Activated naive CD4-positive, alpha-beta T cell treated with anti-CD3 and anti-CD28 coated beads, Interleukin-2, amount 50 U/mL, for 24 hours (primary cell): ENCODE data around the gene EZR.

ENCODE experiments used
- H3K27ac Mint-ChIP-seq: one replicate; pipeline ENCODE4 v1.8.0; 2021; ENCODE audit warnings: mild to moderate bottlenecking, mixed read lengths
- H3K27me3 Mint-ChIP-seq: one replicate; pipeline ENCODE4 v1.8.0; 2021; ENCODE audit warnings: mixed read lengths
- H3K36me3 Mint-ChIP-seq: one replicate; pipeline ENCODE4 v1.8.0; 2021; ENCODE audit warnings: mixed read lengths
- H3K4me1 Mint-ChIP-seq: one replicate; pipeline ENCODE4 v1.8.0; 2021; ENCODE audit warnings: mixed read lengths
- H3K4me3 Mint-ChIP-seq: one replicate; pipeline ENCODE4 v1.8.0; 2021; ENCODE audit warnings: mild to moderate bottlenecking, mixed read lengths
- H3K9me3 Mint-ChIP-seq: one replicate; pipeline ENCODE4 v1.8.0; 2021; ENCODE audit warnings: mixed read lengths

Gene EZR

GRCh38 chr6:158769771-158770432 lies 49.3 kb downstream of the EZR start:
- Mint-ChIP-seq H3K27me3 (no peaks in the 10 kb centered on the region), H3K4me1 (peaks cover 45% of the 10 kb centered on the region), H3K36me3 (peaks cover 31% of the 10 kb centered on the region), H3K4me3 (no peak overlapping the region), H3K27ac (no peak overlapping the region), H3K9me3 (no peaks in the 10 kb centered on the region)

GRCh38 chr6:158769234-158769770 lies 49.9 kb downstream of the EZR start:
- H3K27ac Mint-ChIP-seq: no peak overlapping the region
- peaks cover 40% of the 10 kb centered on the region for H3K4me1 Mint-ChIP-seq
- H3K4me3 Mint-ChIP-seq: no peak overlapping the region
- peaks cover 33% of the 10 kb centered on the region for H3K36me3 Mint-ChIP-seq
- H3K27me3 Mint-ChIP-seq: no peaks in the 10 kb centered on the region
- H3K9me3 Mint-ChIP-seq: no peaks in the 10 kb centered on the region

- Mint-ChIP-seq H3K36me3 (peaks cover 33% of the 10 kb centered on the region), H3K4me3 (no peak overlapping the region), H3K4me1 (peaks cover 35% of the 10 kb centered on the region), H3K27ac (peak overlapping the region; percentile 79), H3K9me3 (no peaks in the 10 kb centered on the region), H3K27me3 (no peaks in the 10 kb centered on the region)
These were observed 50.7 kb downstream of the EZR start for GRCh38 chr6:158768436-158768835.

- Mint-ChIP-seq H3K4me1 (peaks cover 28% of the 10 kb centered on the region), H3K4me3 (no peak overlapping the region), H3K9me3 (no peaks in the 10 kb centered on the region), H3K27me3 (no peaks in the 10 kb centered on the region), H3K27ac (peak overlapping the region; percentile 79), H3K36me3 (peaks cover 31% of the 10 kb centered on the region)
These were observed 51.5 kb downstream of the EZR start for GRCh38 chr6:158767709-158768108.

GRCh38 chr6:158766621-158767455 lies 52.3 kb downstream of the EZR start:
- no peaks in the 10 kb centered on the region for H3K9me3 Mint-ChIP-seq
- peaks cover 28% of the 10 kb centered on the region for H3K36me3 Mint-ChIP-seq
- peak overlapping the region; percentile 62 for H3K27ac Mint-ChIP-seq
- H3K27me3 Mint-ChIP-seq: no peaks in the 10 kb centered on the region
- H3K4me3 Mint-ChIP-seq: no peak overlapping the region
- peaks cover 19% of the 10 kb centered on the region for H3K4me1 Mint-ChIP-seq

- Mint-ChIP-seq H3K36me3 (peaks cover 24% of the 10 kb centered on the region), H3K27me3 (no peaks in the 10 kb centered on the region), H3K4me3 (no peak overlapping the region), H3K27ac (peak overlapping the region; percentile 35), H3K4me1 (peaks cover 8% of the 10 kb centered on the region), H3K9me3 (no peaks in the 10 kb centered on the region)
These were observed 53.6 kb downstream of the EZR start for GRCh38 chr6:158765499-158766068.

GRCh38 chr6:158764926-158765325 lies 54.2 kb downstream of the EZR start:
- no peak overlapping the region for H3K4me3 Mint-ChIP-seq
- H3K9me3 Mint-ChIP-seq: no peaks in the 10 kb centered on the region
- H3K4me1 Mint-ChIP-seq: peaks cover 4% of the 10 kb centered on the region
- H3K27ac Mint-ChIP-seq: peak overlapping the region; percentile 30
- peaks cover 19% of the 10 kb centered on the region for H3K36me3 Mint-ChIP-seq
- H3K27me3 Mint-ChIP-seq: no peaks in the 10 kb centered on the region

- H3K36me3 Mint-ChIP-seq: peaks cover 14% of the 10 kb centered on the region
- H3K27ac Mint-ChIP-seq: peak overlapping the region; percentile 80
- no peaks in the 10 kb centered on the region for H3K27me3 Mint-ChIP-seq
- peaks cover 4% of the 10 kb centered on the region for H3K4me1 Mint-ChIP-seq
- no peak overlapping the region for H3K4me3 Mint-ChIP-seq
- no peaks in the 10 kb centered on the region for H3K9me3 Mint-ChIP-seq
These were observed 54.9 kb downstream of the EZR start for GRCh38 chr6:158764183-158764849.

- peaks cover 13% of the 10 kb centered on the region for H3K36me3 Mint-ChIP-seq
- peaks cover 4% of the 10 kb centered on the region for H3K4me1 Mint-ChIP-seq
- H3K4me3 Mint-ChIP-seq: no peak overlapping the region
- peak overlapping the region; percentile 80 for H3K27ac Mint-ChIP-seq
- no peaks in the 10 kb centered on the region for H3K27me3 Mint-ChIP-seq
- H3K9me3 Mint-ChIP-seq: no peaks in the 10 kb centered on the region
These were observed 55.6 kb downstream of the EZR start for GRCh38 chr6:158763434-158764182.

GRCh38 chr6:158762787-158763433 lies 56.3 kb downstream of the EZR start:
- H3K4me1 Mint-ChIP-seq: no peaks in the 10 kb centered on the region
- H3K27ac Mint-ChIP-seq: peak overlapping the region; percentile 62
- H3K9me3 Mint-ChIP-seq: no peaks in the 10 kb centered on the region
- H3K27me3 Mint-ChIP-seq: no peaks in the 10 kb centered on the region
- H3K4me3 Mint-ChIP-seq: no peak overlapping the region
- H3K36me3 Mint-ChIP-seq: peaks cover 12% of the 10 kb centered on the region

GRCh38 chr6:158761746-158762145 lies 57.4 kb downstream of the EZR start:
- H3K9me3 Mint-ChIP-seq: no peaks in the 10 kb centered on the region
- H3K4me1 Mint-ChIP-seq: no peaks in the 10 kb centered on the region
- peaks cover 11% of the 10 kb centered on the region for H3K36me3 Mint-ChIP-seq
- peak overlapping the region; percentile 38 for H3K27ac Mint-ChIP-seq
- no peaks in the 10 kb centered on the region for H3K27me3 Mint-ChIP-seq
- H3K4me3 Mint-ChIP-seq: no peak overlapping the region

- peaks cover 6% of the 10 kb centered on the region for H3K36me3 Mint-ChIP-seq
- no peaks in the 10 kb centered on the region for H3K4me1 Mint-ChIP-seq
- H3K9me3 Mint-ChIP-seq: no peaks in the 10 kb centered on the region
- no peak overlapping the region for H3K4me3 Mint-ChIP-seq
- H3K27ac Mint-ChIP-seq: no peak overlapping the region
- no peaks in the 10 kb centered on the region for H3K27me3 Mint-ChIP-seq
These were observed 58.4 kb downstream of the EZR start for GRCh38 chr6:158760618-158761250.

- Mint-ChIP-seq H3K4me1 (no peaks in the 10 kb centered on the region), H3K9me3 (no peaks in the 10 kb centered on the region), H3K36me3 (peaks cover 6% of the 10 kb centered on the region), H3K4me3 (no peak overlapping the region), H3K27me3 (no peaks in the 10 kb centered on the region), H3K27ac (peak overlapping the region; percentile 68)
These were observed 59.1 kb downstream of the EZR start for GRCh38 chr6:158759966-158760617.
